Measurements from ENCODE around the gene MGMT.

GRCh38 chr10:129491123-129491734, 24.2 kb downstream of the MGMT start:
- TF ChIP-seq POLR2A (IDR thresholded peaks at IDR 0.05; ENCODE audit: low read length) = no peak
- no peak for TF ChIP-seq GATA1 (IDR thresholded peaks at IDR 0.05; ENCODE audit: low read depth, low read length)

Data from erythroblast (primary cell).